ENCODE measurements around the gene DIP2C. TPM values are rescaled to one million over a fixed set of nuclear protein-coding genes. Genes with fewer than 3 reads are reported as not detected.
"Not testable (repeated sequence)": the region's sequence is repeated elsewhere in the genome, so short reads cannot be mapped to it uniquely, and the experiment has no call there.

Gene DIP2C
- total RNA-seq, 1 donor from 2014 or later: 41.6 TPM

DNA sequence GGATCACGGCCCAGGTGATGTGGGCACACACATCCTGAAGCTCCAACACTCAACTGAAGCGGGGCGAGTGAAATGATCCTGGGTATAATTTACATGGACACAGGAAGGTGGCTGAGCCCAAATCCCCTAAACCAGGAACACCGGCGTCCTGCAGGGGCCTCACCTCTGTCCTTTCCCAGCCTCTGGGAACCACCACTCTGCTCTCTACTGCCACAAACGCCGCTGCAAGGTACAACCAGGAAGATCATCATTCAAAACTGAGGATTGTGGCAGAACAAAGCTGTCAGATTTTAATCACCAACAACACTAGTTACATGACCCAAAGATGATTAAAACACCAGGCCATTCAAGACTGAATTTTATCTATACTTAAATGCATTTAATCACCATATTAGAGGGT, 104.0 kb downstream of the DIP2C start:
- FAIRE-seq (no peak), DNase-seq (ENCODE audit: low spot score in 2 of 2) (no peak)

DNA sequence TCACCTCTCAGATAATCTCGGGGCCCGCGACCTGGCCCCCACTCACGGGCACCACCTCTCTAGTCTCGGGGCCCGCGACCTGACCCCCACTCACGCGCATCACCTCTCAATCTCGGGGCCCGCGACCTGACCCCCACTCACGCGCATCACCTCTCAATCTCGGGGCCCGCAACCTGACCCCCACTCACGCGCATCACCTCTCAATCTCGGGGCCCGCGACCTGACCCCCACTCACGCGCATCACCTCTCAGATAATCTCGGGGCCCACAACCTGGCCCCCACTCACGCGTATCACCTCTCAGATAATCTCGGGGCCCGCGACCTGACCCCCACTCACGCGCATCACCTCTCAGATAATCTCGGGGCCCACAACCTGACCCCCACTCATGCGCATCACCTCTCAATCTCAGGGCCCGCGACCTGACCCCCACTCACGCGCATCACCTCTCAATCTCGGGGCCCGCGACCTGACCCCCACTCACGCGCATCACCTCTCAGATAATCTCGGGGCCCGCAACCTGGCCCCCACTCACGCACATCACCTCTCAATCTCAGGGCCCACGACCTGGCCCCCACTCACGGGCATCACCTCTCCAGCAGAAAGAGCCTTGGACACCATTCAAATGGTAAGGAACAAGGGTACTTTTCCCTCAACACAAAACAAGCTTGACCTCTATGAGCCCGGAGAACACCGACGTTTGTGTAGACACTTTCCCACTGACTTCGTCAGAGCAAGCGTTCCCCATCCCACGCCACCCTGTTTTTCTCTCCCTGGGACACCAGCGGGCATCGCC, 104.8 kb downstream of the DIP2C start:
- not testable (repeated sequence) for DNase-seq (ENCODE audit: low spot score in 2 of 2); FAIRE-seq

DNA sequence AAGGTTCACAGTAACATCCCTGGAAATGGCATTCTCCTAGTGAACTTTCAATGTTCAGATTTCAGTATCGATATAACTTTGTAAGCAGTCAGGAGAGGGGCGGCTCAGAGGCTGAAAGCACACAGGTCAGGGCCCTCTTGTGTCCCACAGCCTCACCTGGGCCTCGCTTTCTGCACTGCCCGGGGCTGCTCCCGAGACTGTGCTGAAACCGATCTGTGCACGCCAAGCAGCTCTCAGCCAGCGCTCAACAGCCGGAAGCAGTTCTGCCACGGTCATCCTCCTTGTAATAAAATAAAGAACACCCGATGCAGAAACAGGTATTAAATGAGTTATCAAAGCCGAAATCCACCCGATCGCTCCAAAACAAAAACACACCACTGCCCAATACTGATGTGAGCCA, 106.0 kb downstream of the DIP2C start:
- DNase-seq (ENCODE audit: low spot score in 2 of 2): no peak
- no peak for FAIRE-seq

DNA sequence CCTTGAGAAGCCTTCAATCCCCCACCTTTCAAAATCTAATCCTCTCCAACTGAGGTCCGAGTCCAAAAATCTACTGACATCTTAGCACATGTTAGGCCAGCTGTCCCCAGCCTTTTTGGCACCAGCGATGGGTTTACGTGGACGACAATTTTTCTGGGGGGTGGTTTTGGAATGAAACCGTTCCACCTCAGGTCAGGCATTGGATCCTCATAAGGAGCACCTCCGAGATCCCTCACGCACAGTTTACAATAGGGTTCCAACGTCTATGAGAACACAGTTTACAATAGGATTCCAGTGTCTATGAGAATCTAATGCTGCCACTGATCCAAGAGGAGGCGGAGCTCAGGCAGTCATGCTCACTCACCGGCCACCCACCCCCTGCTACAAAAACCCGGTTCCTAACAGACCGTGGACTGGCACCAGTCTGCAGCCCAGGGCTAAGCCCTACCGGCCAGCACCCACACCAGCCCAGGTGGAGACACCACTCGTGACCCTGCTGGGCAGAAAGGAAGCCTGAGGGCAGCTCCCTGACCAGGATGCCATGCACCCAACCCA, 107.6 kb downstream of the DIP2C start:
- no peak for FAIRE-seq

DNA sequence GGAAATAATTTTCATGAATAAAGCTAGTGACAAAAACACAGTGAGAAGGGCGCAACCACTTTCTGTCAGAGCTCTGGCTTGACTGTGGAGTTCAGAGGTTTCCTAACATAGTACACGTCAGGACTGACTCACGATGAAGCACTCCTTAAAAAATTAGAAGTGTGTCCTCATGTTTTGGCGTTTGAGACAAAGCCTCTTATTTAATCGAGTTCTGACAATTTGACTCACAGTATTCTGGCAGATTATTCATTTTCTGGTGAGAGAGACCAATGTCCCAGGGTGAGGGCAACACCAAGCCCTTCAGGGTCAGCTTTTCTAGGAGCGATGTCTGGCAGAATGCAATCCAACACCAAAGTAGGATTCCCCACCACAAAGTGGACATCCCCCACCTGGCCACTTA, 108.7 kb downstream of the DIP2C start:
- FAIRE-seq (no peak), DNase-seq (ENCODE audit: low spot score in 2 of 2) (no peak)

More for the DNA sequence above, 107.6 kb downstream of the DIP2C start:
- DNase-seq (ENCODE audit: low spot score in 2 of 2): no peak

DNA sequence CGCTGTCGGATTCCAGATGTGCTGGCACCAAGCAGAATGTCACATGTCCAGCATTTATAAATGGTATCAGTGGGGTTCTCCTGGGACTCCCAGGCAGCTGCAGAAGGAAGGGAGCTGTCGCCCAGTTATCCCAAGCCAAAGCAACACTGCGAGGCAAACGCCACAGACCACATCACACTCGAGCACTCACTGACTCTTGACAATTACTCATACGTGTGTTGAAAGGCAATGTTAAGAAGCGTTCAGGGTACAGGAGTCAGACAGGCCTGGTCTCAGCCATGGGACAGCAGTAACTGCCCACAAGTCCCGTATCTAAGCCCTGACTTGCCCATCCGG, 113.4 kb downstream of the DIP2C start:
- DNase-seq (ENCODE audit: low spot score in 2 of 2) (no peak), FAIRE-seq (no peak)

DNA sequence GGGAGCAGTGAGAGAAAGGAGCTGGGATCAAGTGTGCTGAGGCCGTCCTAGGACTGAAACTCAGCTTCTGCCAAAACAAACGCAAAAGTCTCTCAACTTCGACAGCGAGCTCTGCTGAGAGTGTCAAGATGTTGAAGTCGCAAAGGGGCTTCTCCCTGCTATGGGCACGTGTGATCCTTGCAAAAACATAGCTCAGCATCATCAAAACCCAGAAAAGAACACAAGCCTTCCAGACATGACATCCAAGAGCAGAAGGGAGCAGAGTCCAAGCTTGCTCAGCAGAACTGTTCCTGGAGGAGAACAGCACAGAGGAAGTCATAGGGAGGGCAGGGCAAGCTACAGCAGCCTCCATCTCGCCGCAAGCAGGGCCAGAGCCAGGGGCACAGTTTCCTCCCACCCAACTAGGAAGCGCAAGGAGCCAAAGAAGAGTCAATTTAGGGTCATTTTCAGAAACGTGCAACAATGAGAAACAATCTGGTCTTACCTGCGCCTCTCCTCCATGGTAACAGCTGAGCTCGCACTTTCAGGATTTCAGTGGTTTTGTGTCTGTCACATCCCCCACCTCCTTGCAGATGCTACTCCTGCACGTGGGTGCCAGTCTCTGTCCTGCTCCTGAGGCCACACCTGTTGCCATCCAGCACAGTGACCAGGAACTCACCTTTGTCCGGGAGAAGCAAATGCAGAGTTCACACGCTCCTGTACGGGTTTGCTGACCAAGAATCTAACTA, 113.9 kb downstream of the DIP2C start:
- DNase-seq (ENCODE audit: low spot score in 2 of 2) (no peak), FAIRE-seq (no peak)

DNA sequence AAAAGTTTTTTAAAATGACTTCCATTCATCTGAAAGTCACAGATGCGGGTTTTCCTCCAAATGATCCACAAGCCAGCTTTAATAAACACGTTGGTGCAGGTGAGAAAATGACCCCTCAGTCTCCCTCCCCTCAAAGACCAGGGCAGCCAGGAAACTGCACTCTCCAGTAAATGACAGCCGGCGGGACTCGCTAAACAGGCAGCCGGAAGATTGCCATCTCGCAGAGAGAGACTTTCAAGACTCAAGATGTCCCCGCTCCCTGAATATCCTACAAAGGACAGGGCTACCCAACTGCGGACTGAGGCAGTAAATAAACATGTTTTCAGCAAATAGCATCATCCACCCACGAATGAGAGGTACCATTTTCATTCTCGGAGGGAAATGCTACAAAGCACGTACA, 116.8 kb downstream of the DIP2C start:
- FAIRE-seq: no peak
- no peak for DNase-seq (ENCODE audit: low spot score in 2 of 2)

DNA sequence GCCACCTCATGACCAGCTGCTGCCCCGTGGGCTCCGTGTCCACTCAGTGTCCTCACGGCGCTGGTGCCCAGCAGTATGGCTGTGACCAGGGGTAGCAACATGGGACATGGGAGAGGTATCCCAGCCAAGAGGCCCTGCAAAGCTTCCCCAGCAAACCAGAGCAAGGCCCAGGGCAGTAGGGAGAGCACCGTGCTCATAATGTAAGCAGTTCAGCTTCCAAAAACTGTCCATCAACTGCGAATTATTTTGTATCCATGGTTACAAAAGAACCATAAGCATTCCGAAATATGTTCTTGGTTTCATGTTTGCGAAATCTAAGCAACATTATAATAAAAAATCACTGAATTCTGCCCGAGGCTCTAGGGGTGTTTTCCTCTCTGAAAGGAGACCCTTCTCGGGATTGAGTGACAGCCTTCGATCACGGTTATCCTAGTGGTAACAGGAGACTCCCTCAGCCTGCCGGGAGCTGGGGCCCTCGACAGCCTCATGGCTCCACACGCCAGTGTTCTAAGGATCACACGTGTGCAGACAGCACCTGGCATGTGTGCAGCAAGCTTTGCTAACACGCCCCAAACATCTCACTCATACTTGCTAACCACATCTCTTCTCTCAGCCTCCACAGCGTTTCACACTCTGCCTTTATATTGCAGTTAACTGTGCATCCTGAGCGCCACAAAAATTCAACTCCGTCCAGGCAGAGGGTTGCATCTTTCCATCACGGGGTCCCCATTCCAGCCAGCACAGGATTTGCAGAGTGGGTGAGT, 117.6 kb downstream of the DIP2C start:
- FAIRE-seq: no peak
- no peak for DNase-seq (ENCODE audit: low spot score in 2 of 2)

DNA sequence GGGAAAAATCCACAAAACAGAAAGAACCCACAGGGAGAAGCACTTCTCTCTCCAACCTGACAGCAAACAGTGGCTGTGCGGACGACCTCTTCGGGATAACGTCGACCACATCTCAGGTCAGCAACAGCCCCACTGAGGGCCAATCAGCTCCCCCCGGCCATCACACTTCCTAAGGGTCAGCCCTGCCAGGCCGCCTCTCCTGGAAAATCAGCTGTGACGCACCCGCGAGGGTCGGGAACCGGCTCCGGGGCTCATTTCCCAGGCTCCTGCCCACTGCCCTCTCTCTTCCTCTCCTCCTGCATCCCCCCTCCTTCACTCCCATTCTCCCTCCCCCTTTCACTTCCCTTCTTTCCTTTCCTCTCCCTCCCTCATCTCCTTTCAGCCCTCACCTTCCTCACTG, 118.3 kb downstream of the DIP2C start:
- DNase-seq (ENCODE audit: low spot score in 2 of 2): no peak
- FAIRE-seq: no peak

DNA sequence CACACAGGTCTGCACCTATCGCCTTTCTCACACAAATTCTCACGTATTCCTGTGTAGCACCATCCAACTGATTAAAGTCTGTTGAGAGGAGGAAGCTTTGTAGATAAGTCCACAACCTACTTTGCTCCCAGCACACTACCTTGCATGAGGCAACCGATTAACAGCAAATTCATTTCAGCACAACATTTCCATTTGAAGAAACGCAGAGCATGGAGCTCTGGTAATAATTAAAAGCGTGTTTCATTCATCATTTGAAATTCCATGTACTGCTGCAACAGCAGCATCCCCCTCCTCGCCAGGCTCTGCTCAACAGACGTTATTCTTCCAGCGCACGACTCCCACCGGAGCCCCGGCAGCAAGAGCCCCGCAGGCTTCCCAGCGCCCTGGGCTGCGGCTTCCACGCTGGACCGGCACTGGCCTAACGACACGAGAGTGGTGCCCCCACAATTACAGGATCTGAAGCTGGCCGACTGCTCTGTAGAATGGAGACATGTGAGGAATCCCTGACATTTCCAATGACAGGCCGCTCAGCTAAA, 118.8 kb downstream of the DIP2C start:
- FAIRE-seq: no peak
- no peak for DNase-seq (ENCODE audit: low spot score in 2 of 2)

DNA sequence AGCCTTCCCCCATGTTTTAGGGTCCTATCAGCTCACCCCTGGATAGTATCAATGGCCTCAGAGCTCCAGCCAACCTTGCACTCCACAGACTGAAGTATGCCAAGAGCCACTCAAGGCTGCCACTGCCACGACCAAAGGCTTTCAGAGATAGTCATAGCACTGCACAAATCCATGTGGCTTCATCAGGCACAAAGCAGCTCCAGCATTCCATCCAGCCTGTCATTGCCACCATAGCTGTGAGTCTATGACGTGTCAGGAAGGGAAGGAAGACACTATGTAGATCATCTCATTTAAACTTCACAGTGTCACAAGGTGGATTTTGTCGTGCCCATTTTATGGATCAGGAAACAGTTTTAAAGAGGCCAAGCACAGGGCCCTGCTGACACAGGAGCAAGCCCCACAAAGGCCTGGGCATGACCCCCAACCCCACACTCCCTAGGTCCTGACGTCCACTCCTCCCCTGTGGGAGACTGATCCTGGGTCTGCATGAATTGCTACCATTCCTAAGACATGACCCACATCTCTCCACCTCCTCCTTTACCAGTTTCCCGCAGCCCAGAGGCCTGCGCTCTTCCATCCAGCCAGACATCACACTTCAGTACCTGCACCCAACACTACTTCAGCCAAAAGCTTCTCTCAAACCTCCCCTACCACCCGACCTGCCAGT, 119.4 kb downstream of the DIP2C start:
- FAIRE-seq (no peak), DNase-seq (ENCODE audit: low spot score in 2 of 2) (no peak)

DNA sequence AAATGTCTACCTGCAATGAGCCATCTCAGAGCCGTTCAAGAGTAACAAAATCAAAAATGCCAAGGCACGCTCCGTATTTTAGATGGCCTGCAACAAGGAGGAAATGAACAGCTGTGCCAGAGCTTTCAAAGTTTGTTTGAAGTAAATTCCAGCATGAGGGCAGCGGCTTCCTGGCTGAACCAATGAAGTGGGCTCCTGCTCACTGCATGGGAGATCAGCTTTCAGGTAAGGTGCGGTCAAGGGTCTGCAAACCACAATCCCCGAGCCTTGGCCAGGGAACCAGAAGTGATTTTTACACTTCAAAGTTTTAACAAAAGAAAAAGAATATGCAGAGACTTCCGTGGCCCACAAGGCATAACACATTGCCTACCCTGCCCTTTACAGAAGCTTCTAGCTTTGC, 120.6 kb downstream of the DIP2C start:
- no peak for FAIRE-seq
- DNase-seq (ENCODE audit: low spot score in 2 of 2): no peak

DNA sequence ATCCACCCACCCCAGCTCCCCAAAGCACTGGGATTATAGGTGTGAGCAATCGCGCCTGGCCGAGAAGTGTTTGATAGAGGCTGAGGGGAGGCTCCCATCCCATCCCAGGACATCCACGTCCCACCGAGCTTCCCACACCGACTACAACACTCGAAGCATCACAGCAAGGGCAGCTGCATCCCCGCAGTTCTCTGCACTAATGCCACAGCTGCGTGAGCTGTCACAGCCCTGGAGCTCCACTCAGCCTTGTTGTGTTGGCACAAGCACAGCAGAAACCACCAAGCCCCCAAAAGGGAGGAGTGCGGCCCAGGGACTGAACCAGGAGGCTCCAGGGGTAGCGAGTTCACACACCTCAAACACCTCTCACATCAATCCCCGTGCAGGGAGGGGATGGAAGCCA, 121.6 kb downstream of the DIP2C start:
- no peak for FAIRE-seq
- DNase-seq (ENCODE audit: low spot score in 2 of 2): no peak

DNA sequence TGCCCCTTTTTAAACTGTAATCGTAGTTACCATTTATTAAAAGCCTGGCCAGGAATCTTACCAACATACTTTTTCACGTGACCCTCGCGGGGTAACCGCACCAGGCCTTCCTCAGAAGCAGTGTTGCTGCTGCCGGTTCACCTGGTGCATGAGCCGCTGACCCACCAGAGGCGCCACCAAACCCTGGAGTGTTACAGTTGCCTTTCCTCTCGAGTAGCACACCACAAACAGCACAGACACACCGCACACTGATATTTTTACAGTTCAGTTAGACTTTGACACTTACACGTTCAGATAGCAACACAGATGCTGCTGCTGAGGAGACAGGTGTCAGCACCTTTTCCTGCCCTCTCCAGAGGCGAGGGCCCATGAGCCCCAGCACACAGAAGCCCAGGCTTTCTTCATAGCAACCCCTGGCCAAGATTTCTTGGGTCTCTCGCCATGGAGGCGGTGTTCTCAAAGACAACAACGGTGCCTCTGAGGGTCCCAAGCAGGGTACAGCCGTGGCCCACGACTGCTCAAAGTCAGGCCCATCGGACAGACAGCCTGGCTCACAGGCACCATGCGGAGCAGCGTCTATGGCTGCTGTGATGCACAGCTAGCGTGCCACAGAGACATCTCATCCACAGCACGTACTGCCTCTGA, 123.1 kb downstream of the DIP2C start:
- no peak for FAIRE-seq
- DNase-seq (ENCODE audit: low spot score in 2 of 2): no peak

DNA sequence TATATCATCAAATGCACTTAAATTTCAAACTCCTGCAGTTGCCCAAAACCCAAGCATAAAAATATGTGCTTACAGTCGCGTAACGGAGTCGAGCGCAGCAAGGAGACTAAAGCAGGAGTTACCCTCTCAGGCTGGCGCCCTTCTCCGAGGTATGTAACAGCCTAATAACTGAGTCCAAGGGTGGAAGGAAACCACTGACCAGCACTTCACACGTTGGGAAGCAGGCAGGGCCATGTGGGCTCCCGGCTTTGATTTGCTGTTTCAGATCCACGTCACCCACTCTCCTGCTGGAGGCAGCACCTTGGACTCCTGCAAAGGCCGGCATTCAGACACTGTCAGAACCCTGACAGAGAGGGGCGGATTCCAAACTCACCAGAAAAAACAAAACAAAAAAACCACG, 123.8 kb downstream of the DIP2C start:
- DNase-seq (ENCODE audit: low spot score in 2 of 2): no peak
- no peak for FAIRE-seq

DNA sequence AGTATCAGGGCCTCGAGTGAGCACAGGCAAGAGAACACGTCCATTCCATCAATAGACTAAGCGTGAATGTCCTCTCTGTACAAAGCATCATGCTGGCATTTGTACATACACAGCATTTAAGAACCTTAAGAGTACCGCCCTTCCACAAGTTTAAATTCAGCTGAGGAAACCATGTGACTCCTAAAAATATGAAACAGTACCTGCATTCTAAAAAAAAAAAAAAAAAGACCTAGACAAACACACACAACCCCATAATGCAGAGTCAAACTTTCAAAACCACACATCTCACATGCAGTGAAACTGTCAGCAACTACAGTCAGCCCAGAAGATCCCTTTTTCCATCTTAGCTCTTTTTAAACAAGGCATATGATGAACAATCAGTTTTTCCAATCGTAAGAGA, 124.3 kb downstream of the DIP2C start:
- DNase-seq (ENCODE audit: low spot score in 2 of 2) (no peak), FAIRE-seq (no peak)

DNA sequence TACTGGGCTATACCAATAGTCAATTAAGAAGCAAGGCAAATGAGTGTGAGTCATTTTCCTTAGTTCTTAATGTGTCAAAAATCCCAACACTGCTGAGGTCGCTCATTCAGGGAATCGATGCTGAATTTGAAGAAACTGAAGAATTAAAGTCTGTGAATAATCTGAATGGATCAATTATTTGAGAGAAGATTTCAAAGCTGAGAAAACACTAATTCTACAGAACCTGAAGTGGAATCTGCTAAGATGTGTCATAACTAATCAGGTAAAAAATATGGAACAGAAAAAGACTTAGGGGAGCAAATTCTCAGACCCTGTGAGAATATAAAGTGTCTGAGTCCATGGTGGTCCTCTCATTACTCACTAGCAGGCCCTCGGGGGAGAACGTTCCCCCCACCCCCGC, 125.6 kb downstream of the DIP2C start:
- FAIRE-seq: no peak
- no peak for DNase-seq (ENCODE audit: low spot score in 2 of 2)

DNA sequence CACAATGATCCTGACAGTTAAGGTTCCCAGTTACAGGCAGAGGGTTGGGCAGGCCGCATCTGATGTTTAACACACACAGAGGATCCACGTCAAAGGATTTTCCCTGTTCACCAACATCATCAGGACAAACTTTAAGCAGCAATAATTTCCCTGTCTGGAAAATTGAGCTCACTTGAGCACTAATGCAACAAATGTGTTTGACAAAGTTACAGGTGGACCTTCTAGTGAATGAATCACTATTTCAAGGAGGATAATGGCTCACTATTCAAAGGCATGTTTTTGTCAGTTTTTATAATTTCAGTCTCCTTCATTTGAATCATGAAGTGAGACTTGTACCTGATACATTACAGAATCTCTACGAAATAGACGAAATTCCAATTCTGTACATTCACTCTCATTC, 127.3 kb downstream of the DIP2C start:
- FAIRE-seq (no peak), DNase-seq (ENCODE audit: low spot score in 2 of 2) (no peak)

DNA sequence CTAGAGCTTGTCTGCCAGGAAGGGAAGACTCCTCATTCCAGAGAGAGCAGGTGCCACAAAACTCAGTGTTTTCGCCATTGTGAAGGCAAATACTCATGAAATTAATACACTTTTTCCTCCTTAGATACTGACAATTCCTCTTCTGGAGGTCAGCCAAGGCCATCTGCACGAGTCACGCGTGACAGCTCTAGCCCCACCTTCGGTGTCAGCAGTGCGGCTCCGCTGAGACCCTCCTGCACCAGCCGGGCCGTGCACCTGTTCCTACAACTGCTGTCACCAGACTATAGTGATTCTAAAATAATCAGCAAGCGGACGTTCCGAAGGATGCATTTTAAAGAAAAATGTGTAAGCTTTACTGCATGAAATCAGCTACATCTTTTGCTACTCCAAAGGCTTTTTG, 127.7 kb downstream of the DIP2C start:
- no peak for DNase-seq (ENCODE audit: low spot score in 2 of 2)
- no peak for FAIRE-seq
